GM12864 (cell line): ENCODE measurements around the gene CD101.

Source experiments
- DNase-seq: peaks from one replicate; pipeline ENCODE4 v3.0.0-alpha.2; 2011; ENCODE audit warnings: low read depth
- H3K4me3 ChIP-seq: 2 replicates; pipeline ENCODE4 v1.5.1; 2011; ENCODE audit warnings: mild to moderate bottlenecking, low read depth, low read length, control low read depth
- TF ChIP-seq, protein P1 (sequence below): IDR thresholded peaks from 2 replicates; pipeline ENCODE4 v1.5.1; 2011; ENCODE audit warnings: low read depth, mild to moderate bottlenecking, moderate library complexity, low read length, control low read depth, inconsistent platforms; ENCODE audit errors: missing control alignments

CD101 gene

DNA sequence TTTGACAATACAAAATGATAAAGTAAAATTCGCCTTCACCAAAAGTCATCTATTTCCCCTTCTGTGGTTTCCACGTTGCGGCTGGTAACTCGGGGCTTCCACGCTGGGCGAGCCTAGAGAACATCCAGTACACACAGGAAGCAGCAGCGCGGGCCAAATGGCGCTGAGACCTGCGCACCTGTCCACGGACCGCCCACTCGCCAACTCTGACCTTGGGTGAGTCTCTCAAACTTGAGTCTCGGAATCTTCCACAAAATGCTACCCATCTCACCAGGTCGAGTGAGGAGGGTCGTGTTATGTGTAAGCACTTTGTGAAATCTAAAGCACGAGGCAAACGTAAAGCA is 57.7 kb downstream of the CD101 start:
- peak; percentile 61 for DNase-seq
- H3K4me3 ChIP-seq: peak overlapping the region; percentile 91
- TF ChIP-seq, protein P1, sequence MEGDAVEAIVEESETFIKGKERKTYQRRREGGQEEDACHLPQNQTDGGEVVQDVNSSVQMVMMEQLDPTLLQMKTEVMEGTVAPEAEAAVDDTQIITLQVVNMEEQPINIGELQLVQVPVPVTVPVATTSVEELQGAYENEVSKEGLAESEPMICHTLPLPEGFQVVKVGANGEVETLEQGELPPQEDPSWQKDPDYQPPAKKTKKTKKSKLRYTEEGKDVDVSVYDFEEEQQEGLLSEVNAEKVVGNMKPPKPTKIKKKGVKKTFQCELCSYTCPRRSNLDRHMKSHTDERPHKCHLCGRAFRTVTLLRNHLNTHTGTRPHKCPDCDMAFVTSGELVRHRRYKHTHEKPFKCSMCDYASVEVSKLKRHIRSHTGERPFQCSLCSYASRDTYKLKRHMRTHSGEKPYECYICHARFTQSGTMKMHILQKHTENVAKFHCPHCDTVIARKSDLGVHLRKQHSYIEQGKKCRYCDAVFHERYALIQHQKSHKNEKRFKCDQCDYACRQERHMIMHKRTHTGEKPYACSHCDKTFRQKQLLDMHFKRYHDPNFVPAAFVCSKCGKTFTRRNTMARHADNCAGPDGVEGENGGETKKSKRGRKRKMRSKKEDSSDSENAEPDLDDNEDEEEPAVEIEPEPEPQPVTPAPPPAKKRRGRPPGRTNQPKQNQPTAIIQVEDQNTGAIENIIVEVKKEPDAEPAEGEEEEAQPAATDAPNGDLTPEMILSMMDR: no peak

DNA sequence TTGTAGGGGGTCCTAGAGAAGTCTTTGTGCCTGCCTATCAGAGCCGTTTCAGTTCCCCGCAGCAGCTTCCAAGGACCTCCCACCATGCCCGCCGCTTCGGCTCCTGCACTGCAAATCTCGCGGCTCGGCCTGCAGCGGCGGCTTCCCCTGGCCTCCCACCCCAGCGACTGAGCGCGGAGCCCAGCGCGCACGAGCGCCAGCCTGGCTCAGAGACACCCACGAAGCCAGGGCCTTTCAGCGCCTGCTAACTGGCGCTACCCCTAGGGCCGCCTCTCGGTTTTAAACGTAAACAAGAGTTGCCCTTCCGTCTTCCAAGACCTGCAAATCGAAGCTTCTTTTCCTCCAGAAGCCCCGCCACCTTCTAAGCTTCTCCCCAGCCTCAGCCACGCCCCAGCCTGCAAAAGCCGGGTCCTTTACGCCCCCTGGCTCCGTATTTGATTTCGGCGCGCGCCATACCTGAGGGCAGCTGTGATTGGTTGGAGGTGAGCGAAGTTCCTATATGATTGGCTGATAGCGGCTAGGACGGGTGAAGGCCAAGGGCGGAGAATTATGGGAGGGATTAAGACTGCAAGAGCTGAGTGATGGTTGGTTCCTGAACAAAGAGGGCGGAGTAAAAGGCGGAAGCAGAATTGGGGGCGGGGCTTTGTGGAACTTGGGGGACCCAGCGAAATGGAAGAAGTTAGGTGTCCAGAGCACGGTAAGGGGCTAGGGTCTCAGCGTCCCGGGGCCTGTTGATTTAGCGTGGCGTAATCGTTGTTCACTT is 58.3 kb downstream of the CD101 start, which contains the start of gene TTF2:
TSS of gene TTF2 (plus strand) at position 649 of the 763 bp plus-strand sequence. CDS start at position 670, 21 bp downstream.
- H3K4me3 ChIP-seq: peak within 1 kb of the TSS; percentile 91
- peak; percentile 99 for DNase-seq
- TF ChIP-seq, protein P1: no peak

DNA sequence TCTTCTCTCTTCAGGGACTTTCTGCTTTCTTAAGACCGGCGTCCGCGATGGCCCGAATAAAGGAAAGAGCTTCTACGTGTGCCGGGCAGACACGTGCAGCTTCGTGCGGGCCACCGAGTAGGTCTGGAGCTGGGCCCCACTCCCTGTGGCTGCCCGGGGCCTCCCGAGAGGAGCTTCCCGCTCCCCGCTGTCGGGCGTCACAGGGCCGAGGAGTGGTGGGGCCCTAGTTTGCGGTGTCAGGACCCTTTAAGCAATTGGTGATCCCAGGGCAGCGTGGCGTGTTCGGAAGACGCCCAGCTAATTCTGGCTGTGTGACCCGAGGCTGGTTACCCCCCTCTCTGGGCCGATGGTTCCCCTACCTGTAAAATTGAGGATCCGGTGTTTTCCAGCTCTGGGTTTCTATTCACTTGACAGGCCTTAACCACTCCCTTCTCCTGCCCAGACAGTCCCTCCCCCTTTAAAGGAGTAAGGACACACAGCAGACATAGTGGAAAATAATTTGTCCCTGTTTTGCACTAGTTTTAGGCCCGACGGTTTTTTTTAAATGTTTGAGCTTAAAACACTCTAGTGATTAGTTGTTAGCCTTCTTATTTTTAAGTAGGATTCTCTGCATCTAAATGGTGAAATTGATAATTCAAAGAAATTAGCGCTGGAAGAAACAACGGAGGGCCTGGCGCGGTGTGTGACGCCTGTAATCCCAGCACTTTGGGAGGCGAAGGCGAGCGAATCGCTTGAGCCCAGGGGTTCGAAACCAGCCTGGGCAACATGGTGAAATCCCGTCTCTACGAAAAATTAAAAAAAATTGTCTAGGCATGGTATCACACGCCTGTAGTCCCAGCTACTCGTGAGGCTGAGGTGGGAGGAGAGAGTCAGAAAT is 59.1 kb downstream of the CD101 start:
- H3K4me3 ChIP-seq: peak overlapping the region; percentile 91
- TF ChIP-seq, protein P1: no peak
- peak; percentile 33 for DNase-seq

DNA sequence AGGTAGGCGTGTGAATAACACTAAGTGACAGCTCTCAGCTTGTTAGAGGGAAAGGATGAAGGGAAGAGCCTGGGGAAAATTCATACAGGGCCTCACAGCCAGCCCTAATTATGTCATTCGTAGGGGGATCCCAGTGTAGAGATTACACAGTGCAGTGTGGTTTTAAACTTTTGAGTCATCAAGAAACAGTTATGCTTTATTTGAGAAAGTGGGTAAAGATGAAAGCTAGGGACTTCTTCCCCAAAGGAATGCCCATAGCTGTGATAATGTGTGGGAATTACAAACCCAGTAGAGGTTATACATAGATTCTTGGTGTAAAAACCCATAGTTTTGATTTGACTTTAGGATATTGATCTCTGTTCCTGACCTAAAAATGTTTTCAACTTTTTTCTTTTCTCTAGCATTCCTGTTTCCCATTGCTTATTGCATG is 60.4 kb downstream of the CD101 start:
- H3K4me3 ChIP-seq: peak overlapping the region; percentile 2
- TF ChIP-seq, protein P1: no peak
- DNase-seq: peak; percentile 31

DNA sequence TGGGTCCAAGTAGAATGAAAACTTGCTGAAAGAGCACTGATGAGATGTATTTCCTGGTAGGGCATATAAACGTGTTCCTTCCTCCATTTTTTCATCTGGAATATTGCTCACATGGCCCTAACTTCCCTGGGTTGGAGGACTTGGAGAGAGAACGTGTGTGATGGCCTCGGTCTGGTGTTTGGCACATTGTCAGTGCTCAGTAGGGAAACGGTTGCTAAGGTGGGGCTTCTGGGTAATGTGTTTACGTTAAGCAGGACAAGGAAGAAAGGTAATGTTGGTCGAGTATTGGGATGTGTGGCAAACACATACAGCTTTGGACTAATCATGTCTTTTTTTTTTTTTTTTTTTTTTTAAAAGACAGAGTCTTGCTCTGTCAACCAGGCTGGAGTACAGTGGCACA is 64.8 kb downstream of the CD101 start:
- H3K4me3 ChIP-seq: no peak overlapping the region
- DNase-seq: no peak
- TF ChIP-seq, protein P1: no peak

DNA sequence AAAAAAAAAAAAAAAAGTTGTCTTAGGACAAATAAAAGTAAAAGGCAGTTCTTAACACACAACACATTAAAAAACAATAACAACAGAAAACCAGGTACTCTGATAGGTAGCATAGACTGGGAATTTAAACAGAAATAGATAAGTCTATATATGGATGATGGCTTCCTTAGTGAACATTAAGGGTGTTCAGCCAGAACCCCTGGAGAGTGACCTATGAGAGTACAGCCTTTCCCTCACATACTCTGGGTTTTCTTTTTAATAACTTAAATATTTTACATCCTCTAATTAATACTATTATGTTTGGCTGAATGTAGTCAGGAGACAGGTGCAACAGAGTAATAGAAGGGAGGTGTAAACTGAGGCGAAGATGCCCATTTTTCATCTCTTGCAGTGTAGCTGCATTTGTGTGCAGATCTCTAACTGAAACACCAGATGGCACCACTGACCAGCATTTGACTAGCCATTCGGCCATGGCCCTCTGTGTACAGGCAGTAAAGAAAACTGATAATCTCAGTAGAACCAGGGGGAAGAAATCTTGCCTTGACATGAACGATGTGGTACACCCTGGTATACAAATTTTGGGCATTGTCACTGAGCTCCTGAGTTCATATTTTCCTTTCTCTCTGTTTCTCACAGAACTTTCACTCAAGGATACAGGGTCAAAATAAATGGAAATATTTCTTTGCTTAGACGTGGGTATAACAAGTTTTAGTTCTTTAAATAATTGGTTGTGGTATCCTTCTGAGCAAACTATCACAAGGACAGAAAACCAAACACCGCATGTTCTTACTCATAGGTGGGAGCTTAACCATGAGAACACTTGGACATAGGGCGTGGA is 66.2 kb downstream of the CD101 start:
- TF ChIP-seq, protein P1: peak; percentile 66
- no peak overlapping the region for H3K4me3 ChIP-seq
- DNase-seq: no peak
